Neural cell (in vitro differentiated cells): ENCODE data around the gene CNNM1.

Experiments
- EZH2 ChIP-seq: fragments of 200-600, 300-800 bp; shearing (Covaris generic), sonication (generic); IDR thresholded peaks from 2 replicates; pipeline ENCODE4 v1.6.1; 2014; ENCODE audit warnings: antibody characterized with exemption, low read length, borderline replicate concordance, mild to moderate bottlenecking; ENCODE audit not compliant: insufficient read depth, poor library complexity, severe bottlenecking
- POLR2AphosphoS5 ChIP-seq: IDR thresholded peaks from 2 replicates; pipeline ENCODE4 v1.6.1; 2012
- TF ChIP-seq, protein P1 (sequence below): fragments of 450-650 bp; IDR thresholded peaks from 2 replicates; pipeline ENCODE4 v1.5.1; 2014; ENCODE audit warnings: antibody characterized with exemption, mild to moderate bottlenecking, moderate library complexity; ENCODE audit not compliant: poor library complexity, severe bottlenecking
- TF ChIP-seq, protein P2 (sequence below): IDR thresholded peaks from 2 replicates; pipeline ENCODE4 v1.6.1; 2012; ENCODE audit warnings: borderline replicate concordance

- TF ChIP-seq, protein P1, sequence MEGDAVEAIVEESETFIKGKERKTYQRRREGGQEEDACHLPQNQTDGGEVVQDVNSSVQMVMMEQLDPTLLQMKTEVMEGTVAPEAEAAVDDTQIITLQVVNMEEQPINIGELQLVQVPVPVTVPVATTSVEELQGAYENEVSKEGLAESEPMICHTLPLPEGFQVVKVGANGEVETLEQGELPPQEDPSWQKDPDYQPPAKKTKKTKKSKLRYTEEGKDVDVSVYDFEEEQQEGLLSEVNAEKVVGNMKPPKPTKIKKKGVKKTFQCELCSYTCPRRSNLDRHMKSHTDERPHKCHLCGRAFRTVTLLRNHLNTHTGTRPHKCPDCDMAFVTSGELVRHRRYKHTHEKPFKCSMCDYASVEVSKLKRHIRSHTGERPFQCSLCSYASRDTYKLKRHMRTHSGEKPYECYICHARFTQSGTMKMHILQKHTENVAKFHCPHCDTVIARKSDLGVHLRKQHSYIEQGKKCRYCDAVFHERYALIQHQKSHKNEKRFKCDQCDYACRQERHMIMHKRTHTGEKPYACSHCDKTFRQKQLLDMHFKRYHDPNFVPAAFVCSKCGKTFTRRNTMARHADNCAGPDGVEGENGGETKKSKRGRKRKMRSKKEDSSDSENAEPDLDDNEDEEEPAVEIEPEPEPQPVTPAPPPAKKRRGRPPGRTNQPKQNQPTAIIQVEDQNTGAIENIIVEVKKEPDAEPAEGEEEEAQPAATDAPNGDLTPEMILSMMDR: no peak
- TF ChIP-seq, protein P2, sequence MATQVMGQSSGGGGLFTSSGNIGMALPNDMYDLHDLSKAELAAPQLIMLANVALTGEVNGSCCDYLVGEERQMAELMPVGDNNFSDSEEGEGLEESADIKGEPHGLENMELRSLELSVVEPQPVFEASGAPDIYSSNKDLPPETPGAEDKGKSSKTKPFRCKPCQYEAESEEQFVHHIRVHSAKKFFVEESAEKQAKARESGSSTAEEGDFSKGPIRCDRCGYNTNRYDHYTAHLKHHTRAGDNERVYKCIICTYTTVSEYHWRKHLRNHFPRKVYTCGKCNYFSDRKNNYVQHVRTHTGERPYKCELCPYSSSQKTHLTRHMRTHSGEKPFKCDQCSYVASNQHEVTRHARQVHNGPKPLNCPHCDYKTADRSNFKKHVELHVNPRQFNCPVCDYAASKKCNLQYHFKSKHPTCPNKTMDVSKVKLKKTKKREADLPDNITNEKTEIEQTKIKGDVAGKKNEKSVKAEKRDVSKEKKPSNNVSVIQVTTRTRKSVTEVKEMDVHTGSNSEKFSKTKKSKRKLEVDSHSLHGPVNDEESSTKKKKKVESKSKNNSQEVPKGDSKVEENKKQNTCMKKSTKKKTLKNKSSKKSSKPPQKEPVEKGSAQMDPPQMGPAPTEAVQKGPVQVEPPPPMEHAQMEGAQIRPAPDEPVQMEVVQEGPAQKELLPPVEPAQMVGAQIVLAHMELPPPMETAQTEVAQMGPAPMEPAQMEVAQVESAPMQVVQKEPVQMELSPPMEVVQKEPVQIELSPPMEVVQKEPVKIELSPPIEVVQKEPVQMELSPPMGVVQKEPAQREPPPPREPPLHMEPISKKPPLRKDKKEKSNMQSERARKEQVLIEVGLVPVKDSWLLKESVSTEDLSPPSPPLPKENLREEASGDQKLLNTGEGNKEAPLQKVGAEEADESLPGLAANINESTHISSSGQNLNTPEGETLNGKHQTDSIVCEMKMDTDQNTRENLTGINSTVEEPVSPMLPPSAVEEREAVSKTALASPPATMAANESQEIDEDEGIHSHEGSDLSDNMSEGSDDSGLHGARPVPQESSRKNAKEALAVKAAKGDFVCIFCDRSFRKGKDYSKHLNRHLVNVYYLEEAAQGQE: no peak
- TF ChIP-seq POLR2AphosphoS5: no peak
- no peak for TF ChIP-seq EZH2
Observed at GRCh38 chr10:99365736-99366135, 36.6 kb downstream of the CNNM1 start.
